ENCODE results near the gene VPS13D.
A peak's percentile ranks its signal among the peaks of the same experiment; 100 is the strongest.

Gene VPS13D

DNA sequence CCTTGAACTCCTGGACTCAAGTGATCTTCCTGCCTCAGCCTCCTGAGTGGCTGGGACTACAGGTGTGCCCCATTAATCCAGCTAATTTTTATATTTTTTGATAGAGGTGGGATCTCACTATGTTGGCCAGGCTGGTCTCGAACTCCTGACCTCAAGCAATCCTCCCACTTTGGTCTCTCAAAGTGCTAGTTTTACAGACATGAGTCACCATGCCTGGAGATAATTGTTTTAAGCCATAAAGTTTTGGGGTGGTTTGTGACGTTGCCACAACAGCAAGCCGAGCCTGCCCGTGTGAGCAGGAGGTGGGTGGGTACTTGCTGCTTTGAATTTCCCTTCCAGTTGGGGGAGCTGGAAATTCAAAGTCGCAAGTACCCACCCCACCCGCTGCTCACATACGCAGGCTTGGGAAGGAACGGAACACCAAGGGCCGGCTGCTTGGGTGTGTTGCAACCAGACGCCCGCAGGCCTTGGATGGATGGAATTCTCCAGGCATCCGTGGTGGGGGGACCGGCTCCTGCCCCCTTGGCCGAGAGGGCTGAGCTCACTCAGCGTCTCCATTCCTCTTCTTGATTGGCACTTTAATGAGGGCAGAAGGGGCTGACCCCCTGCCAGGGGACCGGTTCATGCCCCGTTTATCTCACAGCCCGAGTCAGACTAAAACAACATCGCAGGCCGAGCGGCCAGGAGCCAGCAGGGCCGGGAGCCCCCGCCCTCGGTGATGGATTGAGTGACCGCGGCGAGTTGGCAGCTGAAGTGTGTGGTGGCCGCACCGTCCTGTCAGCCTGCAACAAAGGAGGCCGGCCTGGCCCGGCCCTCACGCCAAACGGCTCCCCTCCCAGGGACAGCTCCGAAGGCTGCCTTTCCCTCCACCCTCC, 310.1 kb downstream of the VPS13D start:
- H3K36me3 ChIP-seq (ENCODE audit: insufficient read depth, low read length) = no peaks in the 10 kb centered on the region
- no peak overlapping the region for H3K9ac ChIP-seq (ENCODE audit: low read depth, low read length)
- no peak overlapping the region for H3K27ac ChIP-seq (ENCODE audit: low read depth, low read length)
- H3K27me3 ChIP-seq (ENCODE audit: insufficient read depth, low read length) = no peaks in the 10 kb centered on the region
- WGBS = 18% methylated on average over 34 of the region's 34 CpGs
- H3K4me3 ChIP-seq (ENCODE audit: low read length) = peak overlapping the region; percentile 42
- H3K4me1 ChIP-seq (ENCODE audit: insufficient read depth, low read length) = peaks cover 12% of the 10 kb centered on the region
- peaks cover 7% of the 10 kb centered on the region; the same call in 1 of the 2 replicates for H3K9me3 ChIP-seq (ENCODE audit: insufficient read depth, low read depth, low read length)

DNA sequence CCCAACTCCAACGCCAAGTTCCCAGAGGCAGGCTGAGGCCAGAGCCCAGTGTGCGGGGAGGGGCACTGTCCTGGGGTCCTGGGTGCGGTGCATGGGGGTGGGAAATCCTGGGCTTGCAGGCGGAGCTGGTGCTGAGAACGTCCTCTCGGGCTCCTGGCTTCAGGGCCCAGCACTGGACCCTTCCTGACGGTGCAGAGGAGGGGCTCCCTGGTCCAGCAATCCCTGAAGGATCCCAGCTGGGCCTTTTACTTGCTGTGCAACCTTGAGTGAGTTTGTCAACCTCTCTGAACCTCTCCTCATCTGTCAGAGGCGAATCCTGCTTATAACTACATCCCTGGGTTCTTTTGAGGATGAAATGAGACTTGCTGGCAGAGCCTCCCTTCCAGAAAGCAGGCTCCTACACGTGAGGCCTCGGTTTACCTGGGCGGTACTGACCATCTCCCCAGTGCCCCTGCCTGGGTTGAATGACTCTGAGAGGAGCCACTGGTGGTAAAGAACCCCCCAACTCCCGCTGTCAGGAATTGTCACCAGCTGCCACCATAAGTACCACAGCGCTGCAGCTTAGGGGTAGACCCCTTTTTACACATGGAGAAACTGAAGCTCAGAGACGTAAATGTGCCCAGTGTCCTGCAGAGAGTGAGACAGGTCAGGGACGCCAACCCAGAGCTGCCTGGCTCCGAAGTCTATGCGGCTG, 310.9 kb downstream of the VPS13D start:
- WGBS = 57% methylated on average over 17 of the region's 17 CpGs
- Histone ChIP-seq H3K27me3 (ENCODE audit: insufficient read depth, low read length) (no peaks in the 10 kb centered on the region), H3K9ac (ENCODE audit: low read depth, low read length) (no peak overlapping the region), H3K36me3 (ENCODE audit: insufficient read depth, low read length) (no peaks in the 10 kb centered on the region), H3K4me1 (ENCODE audit: insufficient read depth, low read length) (peaks cover 14% of the 10 kb centered on the region), H3K4me3 (ENCODE audit: low read length) (peak overlapping the region; percentile 42), H3K9me3 (ENCODE audit: insufficient read depth, low read depth, low read length) (peaks cover 7% of the 10 kb centered on the region; the same call in 1 of the 2 replicates), H3K27ac (ENCODE audit: low read depth, low read length) (no peak overlapping the region)

DNA sequence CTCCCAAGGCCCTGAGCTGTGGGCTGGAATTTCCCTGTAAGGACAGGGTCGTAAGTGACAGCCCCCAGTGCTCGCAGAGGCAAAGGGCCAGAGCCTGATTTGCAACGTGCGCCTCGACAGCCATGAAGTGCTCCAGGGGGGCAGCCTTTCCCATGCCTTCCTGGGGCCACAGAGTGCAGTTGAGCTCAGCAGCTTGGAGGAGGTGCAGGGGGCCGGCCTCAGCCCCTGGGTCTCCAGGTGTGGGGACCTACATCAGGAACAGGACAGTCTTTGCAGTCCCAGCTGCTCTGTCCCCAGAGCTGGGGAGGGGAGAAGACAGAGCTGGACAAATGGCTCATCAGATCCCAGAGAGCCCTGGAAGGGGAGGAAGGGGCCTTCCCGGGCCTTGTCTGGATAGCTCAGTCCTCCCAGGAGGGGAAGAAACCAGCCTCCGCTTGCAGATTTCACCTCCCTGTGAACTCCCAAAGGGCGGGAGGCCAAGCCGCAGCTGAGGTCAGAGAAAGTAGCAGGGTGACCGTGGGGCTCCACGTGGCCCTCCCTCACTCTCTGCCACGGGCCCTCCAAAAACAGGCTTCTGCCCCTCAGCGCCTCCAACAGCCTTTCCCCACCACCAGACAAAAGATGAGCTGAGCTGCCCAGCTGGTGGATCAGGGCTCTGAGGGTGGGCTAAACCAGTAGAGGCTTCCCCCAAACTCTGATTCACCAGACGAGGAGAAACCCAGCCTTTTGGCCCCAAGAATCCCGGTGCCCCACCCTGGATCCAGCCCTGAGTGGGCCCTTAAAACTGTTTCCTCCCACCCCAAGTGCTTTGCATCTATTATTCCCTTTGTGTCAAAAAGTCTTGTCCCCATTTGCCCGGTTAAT, 311.7 kb downstream of the VPS13D start:
- H3K27ac ChIP-seq (ENCODE audit: low read depth, low read length) = no peak overlapping the region
- 63% methylated on average over 17 of the region's 17 CpGs for WGBS
- H3K4me1 ChIP-seq (ENCODE audit: insufficient read depth, low read length) = peaks cover 14% of the 10 kb centered on the region
- no peaks in the 10 kb centered on the region for H3K36me3 ChIP-seq (ENCODE audit: insufficient read depth, low read length)
- H3K9ac ChIP-seq (ENCODE audit: low read depth, low read length) = no peak overlapping the region
- no peak overlapping the region for H3K4me3 ChIP-seq (ENCODE audit: low read length)
- no peaks in the 10 kb centered on the region for H3K27me3 ChIP-seq (ENCODE audit: insufficient read depth, low read length)
- 0 out of 2 replicates have a peak, but pooled peaks cover under 1% of the 10 kb centered on the region for H3K9me3 ChIP-seq (ENCODE audit: insufficient read depth, low read depth, low read length)

DNA sequence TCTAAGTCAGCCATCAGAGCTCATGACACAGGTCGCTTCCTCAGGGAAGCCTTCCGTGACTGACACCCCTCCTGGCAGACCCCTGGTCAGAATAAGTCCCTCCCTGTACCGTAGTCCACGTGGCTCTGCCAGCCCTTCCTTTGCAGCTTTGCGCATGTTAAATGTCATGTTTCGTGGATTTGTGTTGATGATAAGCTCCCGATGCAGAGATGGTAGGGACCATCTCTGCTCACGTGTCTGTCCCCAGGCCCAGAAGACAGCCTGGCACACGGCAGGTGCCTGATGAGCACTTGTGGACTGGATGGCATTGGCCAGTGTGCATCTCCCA, 312.3 kb downstream of the VPS13D start:
- H3K9me3 ChIP-seq (ENCODE audit: insufficient read depth, low read depth, low read length) = no peaks in the 10 kb centered on the region
- H3K36me3 ChIP-seq (ENCODE audit: insufficient read depth, low read length) = no peaks in the 10 kb centered on the region
- H3K27me3 ChIP-seq (ENCODE audit: insufficient read depth, low read length) = no peaks in the 10 kb centered on the region
- H3K4me3 ChIP-seq (ENCODE audit: low read length) = no peak overlapping the region
- WGBS = 93% methylated on average over 9 of the region's 9 CpGs
- no peak overlapping the region for H3K9ac ChIP-seq (ENCODE audit: low read depth, low read length)
- H3K4me1 ChIP-seq (ENCODE audit: insufficient read depth, low read length) = peaks cover 14% of the 10 kb centered on the region
- no peak overlapping the region for H3K27ac ChIP-seq (ENCODE audit: low read depth, low read length)

DNA sequence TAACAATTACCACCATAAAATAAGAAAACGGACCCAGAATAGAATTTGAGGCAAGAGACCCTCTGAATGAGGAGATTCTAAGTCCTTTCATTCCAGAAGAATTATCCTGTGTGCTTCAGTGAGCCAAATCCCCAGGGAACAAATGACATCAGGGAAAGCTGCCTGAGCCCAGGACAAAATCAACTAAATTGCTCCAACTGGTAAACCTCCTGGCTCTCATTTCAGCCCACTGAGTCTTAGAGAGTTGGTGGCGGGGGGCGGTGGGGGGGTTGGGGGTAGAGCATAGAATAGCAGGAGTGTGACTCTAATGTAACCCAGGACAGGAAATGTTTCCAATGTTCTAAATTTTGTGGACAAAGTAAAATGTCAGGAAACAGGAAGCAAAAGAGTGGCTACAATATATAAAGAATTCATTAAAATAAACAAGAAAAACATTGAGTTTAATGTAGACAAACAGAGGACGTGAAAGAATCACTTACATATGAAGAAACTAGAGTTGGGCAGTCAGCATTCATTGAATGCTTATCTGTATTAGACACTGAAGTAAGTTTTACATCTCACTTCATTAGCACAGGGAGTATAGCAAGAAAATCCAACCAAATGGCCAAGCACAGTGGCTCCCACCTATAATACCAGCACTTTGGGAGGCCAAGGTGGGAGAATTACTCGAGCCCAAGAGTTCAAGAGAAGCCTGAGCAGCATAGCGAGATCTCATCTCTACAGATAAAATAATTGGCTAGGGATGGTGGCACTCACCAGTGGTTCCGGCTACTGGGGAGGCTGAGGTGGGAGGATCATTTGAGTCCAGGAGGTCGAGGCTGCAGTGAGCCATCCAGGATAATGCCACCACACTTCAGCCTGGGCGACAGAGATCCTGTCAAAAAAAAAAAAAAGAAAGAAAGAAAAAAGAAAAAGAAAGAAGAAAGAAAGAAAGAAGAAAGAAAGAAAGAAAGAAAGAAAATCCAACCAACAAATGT, 313.1 kb downstream of the VPS13D start:
- WGBS = 88% methylated on average over 8 of the region's 9 CpGs
- Histone ChIP-seq H3K36me3 (ENCODE audit: insufficient read depth, low read length) (no peaks in the 10 kb centered on the region), H3K9me3 (ENCODE audit: insufficient read depth, low read depth, low read length) (no peaks in the 10 kb centered on the region), H3K9ac (ENCODE audit: low read depth, low read length) (no peak overlapping the region), H3K4me3 (ENCODE audit: low read length) (no peak overlapping the region), H3K27me3 (ENCODE audit: insufficient read depth, low read length) (no peaks in the 10 kb centered on the region), H3K4me1 (ENCODE audit: insufficient read depth, low read length) (peaks cover 14% of the 10 kb centered on the region), H3K27ac (ENCODE audit: low read depth, low read length) (no peak overlapping the region)

DNA sequence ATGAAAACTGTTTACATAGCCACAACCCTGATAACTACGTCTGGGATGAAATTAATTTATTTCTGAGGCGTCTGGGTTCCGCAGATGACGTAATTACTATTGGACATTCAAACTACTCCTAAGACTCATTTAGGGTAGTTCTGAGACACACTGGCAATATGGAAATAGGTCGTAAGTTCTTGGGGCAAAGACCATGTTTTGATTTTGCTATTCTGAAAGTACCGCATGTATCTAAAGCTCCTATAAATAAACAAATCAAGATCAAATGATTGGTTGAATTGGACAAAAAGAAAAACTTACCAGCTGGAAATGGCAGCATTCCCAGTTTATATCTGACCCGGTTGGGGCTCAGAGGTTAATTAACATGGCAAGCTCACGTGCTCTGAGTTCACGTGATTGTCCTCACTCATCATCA, 313.9 kb downstream of the VPS13D start:
- 98% methylated on average over 6 of the region's 9 CpGs for WGBS
- Histone ChIP-seq H3K4me1 (ENCODE audit: insufficient read depth, low read length) (peaks cover 14% of the 10 kb centered on the region), H3K36me3 (ENCODE audit: insufficient read depth, low read length) (no peaks in the 10 kb centered on the region), H3K27me3 (ENCODE audit: insufficient read depth, low read length) (no peaks in the 10 kb centered on the region), H3K9me3 (ENCODE audit: insufficient read depth, low read depth, low read length) (no peaks in the 10 kb centered on the region), H3K4me3 (ENCODE audit: low read length) (no peak overlapping the region), H3K9ac (ENCODE audit: low read depth, low read length) (no peak overlapping the region), H3K27ac (ENCODE audit: low read depth, low read length) (no peak overlapping the region)

DNA sequence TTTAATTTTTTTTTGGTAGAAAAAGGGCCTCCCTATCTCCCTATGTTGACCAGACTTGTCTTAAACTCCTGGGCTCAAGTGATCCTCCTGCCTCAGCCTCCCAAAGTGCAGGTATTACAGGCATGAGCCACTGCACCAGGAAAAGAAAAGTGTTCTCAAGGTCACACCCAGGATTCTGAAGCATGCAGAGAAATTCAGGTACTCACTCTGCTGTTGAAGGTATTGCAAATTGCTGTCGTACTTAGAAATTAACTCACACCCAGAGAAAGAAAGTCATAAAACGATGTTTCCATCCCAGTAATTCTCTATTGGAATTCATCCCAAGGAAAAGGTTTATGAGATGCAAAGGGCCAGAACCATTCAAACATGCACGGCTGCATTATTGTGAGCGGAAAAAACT, 314.5 kb downstream of the VPS13D start:
- Histone ChIP-seq H3K27ac (ENCODE audit: low read depth, low read length) (no peak overlapping the region), H3K9me3 (ENCODE audit: insufficient read depth, low read depth, low read length) (no peaks in the 10 kb centered on the region), H3K27me3 (ENCODE audit: insufficient read depth, low read length) (no peaks in the 10 kb centered on the region), H3K9ac (ENCODE audit: low read depth, low read length) (no peak overlapping the region), H3K36me3 (ENCODE audit: insufficient read depth, low read length) (no peaks in the 10 kb centered on the region), H3K4me1 (ENCODE audit: insufficient read depth, low read length) (peaks cover 15% of the 10 kb centered on the region), H3K4me3 (ENCODE audit: low read length) (no peak overlapping the region)
- WGBS = 96% methylated on average over 4 of the region's 4 CpGs

DNA sequence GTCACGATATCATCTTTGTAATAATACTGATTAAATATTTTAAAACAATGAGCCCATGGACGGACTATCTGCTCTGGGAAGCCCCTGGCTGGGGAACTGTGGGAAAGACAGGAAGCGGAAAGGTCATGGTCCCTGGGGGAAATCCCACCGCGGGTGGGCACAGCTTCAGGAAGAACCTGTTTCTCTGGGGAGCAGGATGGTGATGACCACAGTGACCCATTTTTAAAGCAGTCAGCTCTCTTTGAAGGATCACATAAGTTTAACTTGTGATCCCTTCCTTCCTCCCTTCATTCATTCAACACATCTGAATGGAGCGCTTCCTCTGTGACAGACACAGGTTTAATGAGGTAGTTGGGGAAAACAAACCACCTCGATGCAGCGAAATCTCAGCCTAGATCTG, 315.2 kb downstream of the VPS13D start:
- Histone ChIP-seq H3K9me3 (ENCODE audit: insufficient read depth, low read depth, low read length) (no peaks in the 10 kb centered on the region), H3K9ac (ENCODE audit: low read depth, low read length) (no peak overlapping the region), H3K4me1 (ENCODE audit: insufficient read depth, low read length) (peaks cover 19% of the 10 kb centered on the region), H3K27me3 (ENCODE audit: insufficient read depth, low read length) (no peaks in the 10 kb centered on the region), H3K36me3 (ENCODE audit: insufficient read depth, low read length) (no peaks in the 10 kb centered on the region), H3K4me3 (ENCODE audit: low read length) (no peak overlapping the region), H3K27ac (ENCODE audit: low read depth, low read length) (no peak overlapping the region)
- 81% methylated on average over 7 of the region's 8 CpGs for WGBS

DNA sequence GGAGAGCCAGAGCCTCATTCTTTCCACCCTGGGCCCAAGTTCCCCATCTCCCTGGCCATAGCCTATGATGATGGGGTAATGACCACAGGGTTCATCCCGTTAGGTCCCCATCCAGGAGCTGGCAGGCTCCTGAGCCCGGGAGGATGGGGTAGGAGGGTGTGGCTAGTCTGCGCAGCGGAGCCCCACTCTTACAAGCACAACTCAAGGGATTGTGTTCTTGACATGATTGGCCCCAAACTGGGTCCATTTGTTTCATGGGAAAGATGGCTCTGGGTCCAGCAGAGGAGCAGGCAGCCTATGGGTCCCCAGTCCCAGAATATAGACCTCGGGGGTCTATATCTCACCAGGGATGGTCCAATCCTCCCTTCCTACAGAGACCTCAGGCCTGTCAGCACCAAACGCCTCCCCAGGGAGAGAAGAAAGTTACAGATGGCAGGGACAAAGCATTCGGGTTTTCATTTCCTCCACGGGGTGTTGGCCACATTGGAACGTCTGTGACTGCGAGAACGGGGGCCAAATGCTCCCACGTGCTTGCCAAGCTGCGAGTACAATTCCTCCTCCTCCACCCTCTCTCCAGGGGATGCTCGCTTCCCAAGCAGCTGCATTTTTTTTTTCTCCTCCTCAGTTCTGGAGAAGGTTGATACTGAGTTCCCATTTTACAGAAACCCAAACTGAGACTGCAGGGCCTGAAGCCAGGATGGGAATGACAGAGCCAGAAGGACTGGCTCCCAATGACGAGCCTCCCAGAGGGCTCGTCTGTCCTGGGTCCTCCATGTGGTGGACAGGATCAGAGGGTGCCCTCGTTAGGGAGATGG, 317.1 kb downstream of the VPS13D start:
- peaks cover 11% of the 10 kb centered on the region; the same call in 1 of the 2 replicates for H3K4me1 ChIP-seq (ENCODE audit: insufficient read depth, low read length)
- 88% methylated on average over 17 of the region's 17 CpGs for WGBS
- H3K4me3 ChIP-seq (ENCODE audit: low read length) = no peak overlapping the region
- H3K9ac ChIP-seq (ENCODE audit: low read depth, low read length) = no peak overlapping the region
- no peaks in the 10 kb centered on the region for H3K36me3 ChIP-seq (ENCODE audit: insufficient read depth, low read length)
- no peaks in the 10 kb centered on the region for H3K9me3 ChIP-seq (ENCODE audit: insufficient read depth, low read depth, low read length)
- H3K27ac ChIP-seq (ENCODE audit: low read depth, low read length) = no peak overlapping the region
- H3K27me3 ChIP-seq (ENCODE audit: insufficient read depth, low read length) = no peaks in the 10 kb centered on the region

Measured in HUES64 (cell line).